ENCODE measurements around the gene STK10. TPM values are rescaled to one million over a fixed set of nuclear protein-coding genes. Genes with fewer than 3 reads are reported as not detected.

The STK10 gene
- polyA plus RNA-seq, 1 donor (not counting 4 experiments of a cell fraction or from before 2014, with no cell fraction given), result 19.8 TPM

- TF ChIP-seq CTCF (optimal IDR thresholded peaks at IDR 0.05 in 1 of 3, IDR thresholded peaks at IDR 0.05 in 1 of 3, conservative IDR thresholded peaks at IDR 0.05 in 1 of 3; ENCODE audit: extremely low read depth in 1 of 3, insufficient read depth in 2 of 3, low read length in 3 of 3), result no peak
- no peak for TF ChIP-seq EZH2 (IDR thresholded peaks at IDR 0.05; ENCODE audit: low read length)
- Histone ChIP-seq H3K9ac (ENCODE audit: control insufficient read depth, extremely low read depth, insufficient read depth, low read length) (no peak overlapping the region), H3K79me2 (ENCODE audit: control insufficient read depth, insufficient read depth, low read length) (peaks cover 4% of the 10 kb centered on the region), H3K27ac (ENCODE audit: control insufficient read depth, insufficient read depth, low read length) (no peak overlapping the region), H3K9me3 (ENCODE audit: control insufficient read depth, low read depth, low read length) (no peaks in the 10 kb centered on the region), H3K9me1 (ENCODE audit: control insufficient read depth, extremely low read depth, insufficient read depth, low read length) (no peaks in the 10 kb centered on the region), H3K4me2 (ENCODE audit: control insufficient read depth, extremely low read depth, insufficient read depth, low read depth, low read length) (no peak overlapping the region), H2AFZ (ENCODE audit: control insufficient read depth, low read length) (no peak overlapping the region), H3K27me3 (ENCODE audit: control insufficient read depth, extremely low read depth, insufficient read depth, low read length) (no peaks in the 10 kb centered on the region), H3K36me3 (ENCODE audit: control insufficient read depth in 2 of 2, extremely low read depth in 1 of 2, insufficient read depth in 2 of 2, low read length in 2 of 2) (peaks cover 0 to 2% of the 10 kb centered on the region in 2 experiments), H4K20me1 (ENCODE audit: control insufficient read depth, extremely low read depth, insufficient read depth, low read length) (no peaks in the 10 kb centered on the region), H3K4me1 (ENCODE audit: control insufficient read depth, extremely low read depth, insufficient read depth, low read length) (no peaks in the 10 kb centered on the region), H3K4me3 (ENCODE audit: control insufficient read depth in 2 of 3, extremely low read depth in 1 of 3, insufficient read depth in 2 of 3, low read depth in 1 of 3, low read length in 3 of 3) (no peak overlapping the region)
- no peak for DNase-seq (ENCODE audit: low read depth, low spot score)
- no peak for FAIRE-seq
- dilution Hi-C loops (cut with MboI; ENCODE audit: extremely low pct_ligation_motif_present, low sequenced_read_pairs), result no loop called here
Measured at GRCh38 chr5:172223901-172224873, 36.2 kb upstream of the STK10 start.

GRCh38 chr5:172219296-172219695 is 31.3 kb upstream of the STK10 start:
- H4K20me1 ChIP-seq (ENCODE audit: control insufficient read depth, extremely low read depth, insufficient read depth, low read length), result no peaks in the 10 kb centered on the region
- H3K9me1 ChIP-seq (ENCODE audit: control insufficient read depth, extremely low read depth, insufficient read depth, low read length), result no peaks in the 10 kb centered on the region
- H3K4me2 ChIP-seq (ENCODE audit: control insufficient read depth, extremely low read depth, insufficient read depth, low read depth, low read length), result no peak overlapping the region
- no peaks in the 10 kb centered on the region for H3K9me3 ChIP-seq (ENCODE audit: control insufficient read depth, low read depth, low read length)
- H3K27me3 ChIP-seq (ENCODE audit: control insufficient read depth, extremely low read depth, insufficient read depth, low read length), result no peaks in the 10 kb centered on the region
- H3K9ac ChIP-seq (ENCODE audit: control insufficient read depth, extremely low read depth, insufficient read depth, low read length), result no peak overlapping the region
- TF ChIP-seq CTCF (optimal IDR thresholded peaks at IDR 0.05 in 1 of 3, IDR thresholded peaks at IDR 0.05 in 1 of 3, conservative IDR thresholded peaks at IDR 0.05 in 1 of 3; ENCODE audit: extremely low read depth in 1 of 3, insufficient read depth in 2 of 3, low read length in 3 of 3) (no peak), EZH2 (IDR thresholded peaks at IDR 0.05; ENCODE audit: low read length) (no peak)
- peaks cover 15% of the 10 kb centered on the region for H3K79me2 ChIP-seq (ENCODE audit: control insufficient read depth, insufficient read depth, low read length)
- peaks cover 0 to 3% of the 10 kb centered on the region in 2 experiments for H3K36me3 ChIP-seq (ENCODE audit: control insufficient read depth in 2 of 2, extremely low read depth in 1 of 2, insufficient read depth in 2 of 2, low read length in 2 of 2)
- dilution Hi-C loops (cut with MboI; ENCODE audit: extremely low pct_ligation_motif_present, low sequenced_read_pairs), result no loop called here
- FAIRE-seq (no peak), DNase-seq (ENCODE audit: low read depth, low spot score) (no peak)
- H3K4me1 ChIP-seq (ENCODE audit: control insufficient read depth, extremely low read depth, insufficient read depth, low read length), result no peaks in the 10 kb centered on the region
- H3K27ac ChIP-seq (ENCODE audit: control insufficient read depth, insufficient read depth, low read length), result no peak overlapping the region
- no peak overlapping the region for H3K4me3 ChIP-seq (ENCODE audit: control insufficient read depth in 2 of 3, extremely low read depth in 1 of 3, insufficient read depth in 2 of 3, low read depth in 1 of 3, low read length in 3 of 3)
- H2AFZ ChIP-seq (ENCODE audit: control insufficient read depth, low read length), result no peak overlapping the region
